CD4-positive, alpha-beta T cell treated with Interleukin-15 for 4 hours (primary cell): Measurements from ENCODE around the gene NUP133.
A peak's percentile ranks its signal among the peaks of the same experiment; 100 is the strongest.
"Not testable (repeated sequence)": the region's sequence is repeated elsewhere in the genome, so short reads cannot be mapped to it uniquely, and the experiment has no call there.

ENCODE experiments used
- DNase-seq: peaks from one replicate; pipeline ENCODE4 v3.0.0-alpha.2; 2020; ENCODE audit warnings: low spot score

Gene NUP133

DNA sequence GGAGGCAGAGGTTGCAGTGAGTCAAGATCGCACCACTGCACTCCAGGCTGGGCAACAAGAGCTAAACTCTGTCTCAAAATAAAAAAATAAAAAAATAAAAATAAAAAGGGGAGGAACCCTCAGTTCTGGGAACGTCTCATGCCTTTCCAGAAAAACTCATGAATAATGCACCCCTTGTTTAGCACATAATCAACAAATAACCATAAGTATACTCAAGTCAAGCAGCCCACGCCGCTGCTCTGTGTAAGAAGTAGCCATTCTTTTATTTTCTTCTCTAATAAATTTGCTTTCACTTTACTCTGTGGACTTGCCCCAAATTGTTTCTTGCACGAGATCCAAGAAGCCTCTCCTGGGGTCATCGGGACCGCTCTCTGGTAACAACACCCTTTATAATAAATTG lies 59.8 kb downstream of the NUP133 start:
- no peak for DNase-seq

DNA sequence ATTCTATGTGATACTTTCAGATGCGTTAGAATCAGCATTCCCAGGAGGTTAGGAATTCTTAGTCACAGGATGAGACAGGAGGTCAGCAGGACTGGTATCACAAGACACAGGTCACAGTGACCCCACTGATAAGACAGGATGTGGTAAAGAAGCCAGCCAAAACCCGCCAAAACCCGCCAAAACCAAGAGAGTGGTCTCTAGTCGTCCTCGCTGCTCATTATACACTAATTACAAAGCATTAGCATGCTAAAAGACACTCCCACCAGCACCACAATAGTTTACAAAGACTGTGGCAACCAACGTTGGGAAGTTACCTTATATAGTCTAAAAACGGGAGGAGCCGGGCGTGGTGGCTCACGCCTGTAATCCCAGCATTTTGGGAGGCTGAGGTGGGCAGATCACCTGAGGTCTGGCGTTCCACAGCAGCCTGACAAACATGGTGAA lies 60.3 kb downstream of the NUP133 start:
- no peak for DNase-seq

DNA sequence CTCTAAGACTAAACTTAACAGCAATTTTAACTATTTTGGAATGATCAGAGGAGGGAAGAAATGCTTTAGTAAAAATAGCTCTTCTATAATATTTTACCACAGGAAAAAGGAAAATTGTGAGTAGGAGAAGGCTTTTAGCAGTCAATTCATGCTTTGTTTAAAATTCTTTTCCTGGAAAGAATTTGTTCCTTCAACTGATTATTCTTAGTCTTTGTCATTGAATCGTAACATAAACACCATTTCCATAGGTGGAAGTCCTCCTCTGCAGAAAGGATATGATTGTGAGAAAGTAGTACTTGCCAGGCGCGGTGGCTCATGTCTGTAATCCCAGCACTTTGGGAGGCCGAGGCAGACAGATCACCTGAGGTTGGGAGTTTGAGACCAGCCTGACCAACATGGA lies 62.3 kb downstream of the NUP133 start:
- no peak for DNase-seq

DNA sequence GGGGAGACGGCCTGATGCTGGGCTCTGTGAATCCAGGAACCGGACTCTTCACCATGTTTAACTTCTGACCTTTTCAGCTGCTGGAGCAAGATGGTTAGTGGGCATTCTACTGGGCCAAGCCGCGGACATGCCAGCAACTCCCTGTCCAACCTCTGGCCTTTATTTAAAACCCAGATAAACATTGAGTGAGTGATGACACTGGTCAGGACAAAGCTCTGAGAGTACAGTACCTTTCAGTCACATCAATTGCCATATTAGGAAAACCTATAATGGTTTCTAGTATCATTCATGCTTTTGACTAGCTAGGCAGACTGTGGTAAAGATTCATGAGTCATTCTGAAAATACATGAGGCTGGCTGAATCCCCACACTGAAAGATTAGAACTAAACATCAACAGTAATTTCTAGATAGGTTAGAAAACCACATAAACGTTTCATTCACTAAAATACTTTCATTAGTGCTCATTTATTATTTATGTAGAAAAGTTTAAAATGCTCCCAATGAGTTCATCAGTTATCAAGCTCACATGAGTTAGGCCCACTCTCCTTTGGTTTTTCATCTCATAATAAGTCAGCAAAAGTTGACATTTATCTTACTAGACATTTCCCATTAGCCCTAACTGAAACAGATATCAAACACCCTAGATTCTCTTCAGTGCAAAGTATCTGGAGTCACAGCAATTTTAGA lies 67.1 kb downstream of the NUP133 start:
- DNase-seq, result no peak

DNA sequence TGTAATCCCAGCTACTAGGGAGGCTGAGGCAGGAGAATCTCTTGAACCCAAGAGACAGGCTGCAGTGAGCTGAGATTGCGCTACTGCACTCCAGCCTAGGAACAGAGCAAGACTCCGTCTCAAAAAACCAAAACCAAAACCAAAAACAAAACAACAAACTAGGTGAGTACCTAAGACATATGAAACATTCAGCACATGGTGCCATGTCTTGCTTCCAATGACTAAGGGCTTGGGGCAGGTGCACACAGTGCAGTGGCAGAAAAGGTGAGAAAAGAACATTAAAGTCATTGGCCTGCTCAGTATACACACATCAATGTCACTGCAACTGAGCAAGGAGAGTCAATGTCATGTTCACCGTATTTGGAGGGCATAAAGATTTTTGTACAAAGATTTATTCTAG lies 70.1 kb downstream of the NUP133 start:
- no peak for DNase-seq

DNA sequence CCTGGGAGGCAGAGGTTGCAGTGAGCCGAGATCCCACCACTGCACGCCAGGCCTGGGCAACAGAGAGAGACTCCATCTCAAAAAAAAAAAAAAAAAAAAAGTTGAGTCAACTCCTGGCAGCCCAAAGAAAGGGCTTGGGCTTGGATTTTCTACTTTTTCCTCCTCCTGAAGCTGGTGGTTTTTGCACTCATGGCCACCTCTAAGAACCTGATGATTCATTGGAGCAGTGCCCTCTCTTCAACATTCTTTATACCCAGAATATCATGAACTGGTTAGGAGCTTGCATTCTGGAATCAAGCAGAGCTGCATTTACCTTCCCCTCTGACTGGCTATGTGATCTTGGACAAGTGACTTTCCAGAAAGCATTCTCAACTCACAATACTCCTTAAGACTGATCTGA lies 70.7 kb downstream of the NUP133 start:
- no peak for DNase-seq

DNA sequence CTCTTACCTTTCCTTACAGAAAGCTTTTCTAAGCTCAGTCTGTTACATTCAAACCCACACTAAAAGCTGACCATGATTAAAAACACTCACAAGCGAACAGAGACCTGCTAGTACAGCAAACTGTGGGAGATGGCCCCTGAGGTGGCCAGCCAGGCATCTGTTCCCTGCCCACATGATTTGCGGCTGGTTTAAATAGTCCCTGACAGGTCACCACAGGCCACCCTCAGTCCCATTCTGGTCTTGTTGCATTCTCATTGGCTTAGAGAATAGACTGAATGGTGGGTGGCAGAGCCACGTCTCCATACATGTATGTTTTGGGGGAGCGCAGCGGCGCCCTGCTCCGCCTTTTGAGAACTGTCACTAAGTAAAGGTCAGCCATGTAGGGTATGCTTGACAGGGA lies 71.9 kb downstream of the NUP133 start:
- DNase-seq, result no peak

DNA sequence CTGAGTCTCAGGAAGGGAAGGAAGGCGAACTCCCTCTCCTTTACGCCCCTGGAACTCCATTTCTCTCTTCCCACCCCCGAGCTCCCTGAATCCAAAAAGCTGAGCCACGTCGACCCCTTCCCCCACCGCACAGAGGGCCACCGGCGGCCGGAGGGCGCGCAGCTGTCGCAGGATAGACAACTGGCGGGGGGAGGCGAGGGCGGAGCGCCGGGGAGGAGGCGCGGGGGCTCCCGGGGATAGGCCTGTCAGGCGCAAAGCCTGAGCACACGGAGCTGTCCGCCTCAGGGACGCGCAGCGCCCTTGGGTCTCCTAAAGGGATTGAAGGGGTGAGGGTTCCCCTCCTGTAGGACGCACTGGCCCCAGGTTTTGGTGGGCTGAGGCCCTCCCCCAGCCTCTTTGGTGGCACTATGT lies 73.5 kb downstream of the NUP133 start:
- no peak for DNase-seq

DNA sequence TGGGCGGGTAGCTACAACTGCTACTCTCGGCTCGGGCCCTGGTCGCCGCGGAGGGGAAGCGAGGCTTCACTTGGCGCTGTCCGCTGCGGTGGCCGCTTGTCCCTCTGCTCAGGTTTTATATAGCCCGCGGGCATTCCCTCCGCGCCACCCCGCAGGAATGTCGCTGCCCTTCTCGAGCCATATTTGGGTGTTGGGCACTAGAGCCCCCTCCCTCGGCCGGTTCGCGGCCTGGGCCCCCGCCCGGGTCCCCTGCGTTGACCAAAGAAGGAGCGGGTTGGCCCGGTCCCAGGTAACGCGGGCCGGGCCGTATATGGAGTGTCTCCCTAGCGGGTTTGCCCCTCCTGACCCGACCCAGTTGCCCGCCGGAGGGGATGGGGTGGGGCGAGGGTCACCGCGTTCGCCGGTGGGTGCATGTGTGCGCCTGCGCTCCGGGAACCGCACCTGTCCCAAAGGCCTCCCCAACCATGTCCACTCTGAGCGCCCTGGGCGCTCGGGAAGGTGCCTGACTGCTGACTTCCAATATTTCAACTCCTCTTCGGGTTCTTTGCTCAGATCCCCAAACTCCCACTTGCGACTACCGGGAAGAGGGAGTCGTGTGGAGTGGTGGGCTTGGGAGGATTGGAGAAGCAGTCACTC lies 74.0 kb downstream of the NUP133 start, which contains the start of gene ACTA1:
ACTA1 (minus strand) TSS at position 90 of the 636 bp plus-strand sequence. CDS start 979 bp downstream, outside the sequence.
- DNase-seq, result no peak

DNA sequence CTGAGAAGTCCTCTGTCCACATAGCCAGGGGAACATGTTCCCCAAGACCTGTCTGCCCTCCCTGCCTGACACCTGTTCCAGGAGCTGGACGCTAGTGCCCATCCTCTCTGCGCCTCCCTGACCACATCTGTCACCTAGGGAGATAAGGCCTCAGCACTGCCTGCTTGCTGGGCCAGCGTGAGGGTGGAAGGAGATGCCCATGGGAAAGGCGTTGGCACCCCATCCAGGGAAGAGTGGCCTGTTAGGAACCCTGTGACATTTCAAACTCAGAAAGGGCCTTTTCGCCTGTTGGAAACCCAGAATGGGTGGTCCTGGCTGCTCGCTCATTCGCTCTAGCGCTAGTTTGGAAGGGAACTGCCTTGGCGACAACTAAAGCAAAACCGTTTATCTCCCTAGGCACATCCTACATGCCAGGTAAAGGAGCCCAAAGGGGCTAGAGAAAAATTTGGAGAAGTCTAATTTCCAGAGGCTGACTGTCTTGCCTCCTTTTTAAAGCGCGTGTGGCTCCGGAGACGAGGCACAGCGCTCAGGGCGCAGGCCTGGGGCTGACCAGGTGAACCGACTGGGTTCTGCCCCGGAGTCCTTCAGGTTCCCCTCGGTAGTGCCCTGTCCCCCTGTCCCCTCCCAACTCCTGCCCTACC lies 74.7 kb downstream of the NUP133 start:
- no peak for DNase-seq

DNA sequence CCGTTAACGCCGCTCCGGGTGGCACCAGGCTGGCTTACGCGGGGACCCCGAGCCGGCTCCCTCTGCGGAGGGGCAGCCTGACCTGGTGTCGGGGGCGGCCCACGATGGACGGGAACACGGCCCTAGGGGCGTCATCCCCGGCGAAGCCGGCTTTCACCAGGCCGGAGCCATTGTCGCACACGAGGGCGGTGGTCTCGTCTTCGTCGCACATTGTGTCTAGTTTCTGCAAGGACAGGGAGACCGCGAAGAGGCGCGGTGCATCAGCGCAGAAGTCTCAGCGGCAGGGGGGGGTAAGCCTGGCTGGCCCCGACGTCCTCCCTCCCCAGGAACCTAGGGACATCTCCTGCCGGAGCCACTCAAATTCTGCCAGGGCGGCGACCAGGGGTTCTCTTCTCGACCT lies 75.2 kb downstream of the NUP133 start:
- DNase-seq, result no peak

DNA sequence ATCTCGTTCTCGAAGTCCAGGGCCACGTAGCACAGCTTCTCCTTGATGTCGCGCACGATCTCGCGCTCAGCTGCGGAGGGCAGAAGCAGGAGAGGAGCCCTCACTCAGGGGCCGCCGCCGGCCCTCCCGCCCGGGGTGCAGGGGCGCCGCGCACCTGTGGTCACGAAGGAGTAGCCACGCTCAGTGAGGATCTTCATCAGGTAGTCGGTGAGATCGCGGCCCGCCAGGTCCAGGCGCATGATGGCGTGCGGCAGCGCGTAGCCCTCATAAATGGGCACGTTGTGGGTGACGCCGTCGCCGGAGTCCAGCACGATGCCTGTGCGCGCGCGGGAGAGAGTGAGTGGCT lies 76.1 kb downstream of the NUP133 start:
- DNase-seq, result no peak

DNA sequence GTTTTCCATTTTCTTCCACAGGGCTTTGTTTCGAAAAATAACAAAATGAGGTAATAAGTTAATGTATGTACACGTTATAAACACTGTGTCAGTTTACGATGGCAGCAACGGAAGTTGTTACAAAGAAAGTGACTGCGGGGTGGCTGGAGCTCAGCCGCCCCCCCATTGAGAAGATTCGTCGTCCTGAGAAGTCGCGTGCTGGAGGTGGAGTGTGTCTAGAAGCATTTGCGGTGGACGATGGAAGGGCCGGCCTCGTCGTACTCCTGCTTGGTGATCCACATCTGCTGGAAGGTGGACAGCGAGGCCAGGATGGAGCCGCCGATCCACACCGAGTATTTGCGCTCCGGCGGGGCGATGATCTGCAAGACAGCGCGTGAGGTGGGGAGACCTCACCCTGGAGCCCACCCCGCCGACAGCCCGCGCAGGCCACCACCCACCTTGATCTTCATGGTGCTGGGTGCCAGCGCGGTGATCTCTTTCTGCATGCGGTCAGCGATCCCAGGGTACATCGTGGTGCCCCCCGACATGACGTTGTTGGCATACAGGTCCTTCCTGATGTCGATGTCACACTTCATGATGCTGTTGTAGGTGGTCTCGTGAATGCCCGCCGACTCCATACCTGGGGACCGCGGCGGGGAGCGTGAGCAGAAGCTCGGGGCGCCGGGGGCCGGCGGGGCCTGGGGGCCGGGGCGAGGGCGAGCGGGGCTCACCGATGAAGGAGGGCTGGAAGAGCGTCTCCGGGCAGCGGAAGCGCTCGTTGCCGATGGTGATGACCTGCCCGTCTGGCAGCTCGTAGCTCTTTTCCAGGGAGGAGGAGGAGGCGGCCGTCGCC lies 76.6 kb downstream of the NUP133 start:
- no peak for DNase-seq

DNA sequence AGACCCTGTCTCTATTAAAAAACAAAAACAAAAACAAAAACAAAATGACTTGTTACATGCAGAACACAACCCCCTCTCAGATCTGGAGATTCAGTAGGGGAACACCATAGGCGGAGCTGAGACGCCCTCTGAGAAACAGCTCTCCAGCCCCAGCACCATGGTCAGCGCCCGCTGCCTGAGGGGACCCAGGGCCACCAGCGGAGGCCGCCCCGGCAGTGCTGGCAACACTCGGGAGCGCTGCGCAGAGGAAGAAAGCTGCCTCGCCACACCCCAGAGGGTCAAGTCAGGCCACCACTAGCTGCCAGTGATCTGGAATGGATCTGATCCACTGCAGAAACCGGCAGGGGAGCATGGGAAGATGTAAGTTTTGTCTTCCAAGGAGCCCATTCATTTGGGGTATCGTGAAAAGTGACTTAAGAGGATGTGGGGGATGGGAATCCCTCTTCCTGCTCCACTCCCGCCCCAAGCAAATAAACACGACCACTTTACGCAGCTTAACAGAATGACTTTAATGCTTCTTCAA lies 77.3 kb downstream of the NUP133 start:
- peak; percentile 16 for DNase-seq

DNA sequence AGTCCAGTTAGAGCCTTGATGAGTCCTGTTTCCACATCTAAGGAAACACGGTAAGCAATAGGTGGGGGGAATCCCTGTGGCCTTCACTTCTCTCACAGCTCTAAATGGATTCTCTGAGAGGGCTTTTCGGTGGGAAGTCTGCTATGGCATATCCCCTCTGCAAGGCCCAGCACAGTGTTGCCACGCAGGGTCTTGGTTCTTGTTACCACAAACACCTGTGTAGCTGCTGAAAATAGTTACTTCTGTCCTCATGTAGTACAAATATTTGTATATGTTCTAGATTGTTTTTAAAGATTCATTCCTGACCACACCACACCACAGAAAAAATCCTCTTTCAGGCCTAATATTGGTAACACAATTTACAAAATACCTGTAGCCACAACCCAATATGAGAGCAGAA lies 79.9 kb downstream of the NUP133 start:
- no peak for DNase-seq

DNA sequence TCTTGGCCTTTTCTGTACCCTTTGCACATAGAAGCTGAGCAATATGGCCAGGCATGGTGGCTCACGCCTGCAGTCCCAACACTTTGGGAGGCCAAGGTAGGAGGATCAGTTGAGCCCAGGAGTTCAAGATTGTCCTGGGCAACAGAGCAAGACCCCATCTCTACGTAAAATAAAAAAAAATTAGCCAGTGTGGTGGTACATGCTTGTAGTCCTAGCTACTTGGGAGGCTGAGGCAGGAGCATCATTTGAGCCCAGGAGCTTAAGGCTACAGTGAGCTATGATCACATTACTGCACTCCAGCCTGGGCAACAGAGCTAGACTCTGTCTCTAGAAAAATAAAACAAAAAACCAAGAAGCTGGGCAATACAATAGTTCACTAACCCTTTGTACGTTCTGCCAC lies 80.6 kb downstream of the NUP133 start:
- no peak for DNase-seq

DNA sequence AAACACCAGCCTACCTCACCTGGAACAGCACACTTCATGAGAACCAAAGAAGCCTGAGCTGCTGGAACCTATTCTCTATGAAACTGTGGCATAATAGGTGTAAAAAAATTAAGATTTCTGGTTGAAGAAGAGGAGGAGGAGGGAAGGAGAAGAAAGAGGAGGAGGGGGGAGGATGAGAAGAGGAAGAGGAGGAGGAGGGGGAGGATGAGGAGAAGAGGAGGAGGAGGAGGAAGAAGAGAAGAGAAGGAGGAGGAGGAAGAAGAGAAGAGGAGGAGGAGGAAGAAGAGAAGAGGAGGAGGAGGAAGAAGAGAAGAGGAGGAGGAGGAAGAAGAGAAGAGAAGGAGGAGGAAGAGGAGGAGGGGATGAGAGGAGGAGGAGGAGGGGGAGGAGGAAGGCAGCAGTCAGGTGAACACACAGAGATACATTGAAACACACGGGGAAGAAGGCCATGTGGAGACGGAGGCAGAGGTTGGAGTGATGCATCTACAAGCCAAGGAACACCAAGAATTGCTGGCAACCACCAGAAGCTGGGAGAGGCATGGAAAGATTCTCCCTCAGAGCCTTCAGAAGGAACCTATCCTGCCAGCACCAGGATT lies 82.5 kb downstream of the NUP133 start:
- DNase-seq, result no peak

DNA sequence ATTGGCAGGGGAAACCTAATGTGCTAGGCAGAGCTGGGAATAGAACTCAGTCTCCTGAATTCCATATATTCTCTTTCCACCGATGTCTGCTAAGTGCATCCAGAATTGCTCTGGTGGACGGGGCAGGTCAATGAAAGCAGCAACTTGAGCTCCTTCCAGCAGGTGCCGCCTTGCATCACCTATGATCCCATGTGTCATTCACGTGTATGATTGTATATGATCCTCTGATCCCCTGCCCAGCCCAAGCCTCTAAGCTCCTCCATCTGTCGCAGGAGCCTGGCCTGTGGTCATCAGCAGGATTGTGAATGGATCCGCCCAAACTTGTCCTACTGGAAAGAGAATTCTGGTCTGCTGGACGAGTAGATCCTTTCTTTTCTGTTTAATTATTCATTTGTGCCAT lies 87.4 kb downstream of the NUP133 start:
- no peak for DNase-seq

DNA sequence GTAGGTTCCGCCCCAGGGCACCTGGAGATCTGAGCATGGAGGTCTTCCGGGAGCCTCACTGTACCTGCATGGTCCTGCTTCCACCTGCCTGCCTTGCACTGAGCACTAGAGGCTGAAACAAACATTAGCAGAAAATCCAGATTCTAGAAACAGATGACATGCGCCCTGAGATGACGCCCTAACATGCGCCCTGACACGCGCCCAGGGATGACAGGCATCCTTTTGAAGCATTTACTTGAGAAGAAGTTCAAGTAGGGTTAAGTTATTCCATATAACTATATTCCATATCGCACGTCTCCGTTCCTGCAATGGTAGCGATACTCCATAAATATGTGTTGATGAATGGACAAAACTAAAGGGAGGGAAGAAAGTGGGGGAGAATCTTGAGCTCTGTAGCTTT lies 87.9 kb downstream of the NUP133 start:
- DNase-seq, result no peak

DNA sequence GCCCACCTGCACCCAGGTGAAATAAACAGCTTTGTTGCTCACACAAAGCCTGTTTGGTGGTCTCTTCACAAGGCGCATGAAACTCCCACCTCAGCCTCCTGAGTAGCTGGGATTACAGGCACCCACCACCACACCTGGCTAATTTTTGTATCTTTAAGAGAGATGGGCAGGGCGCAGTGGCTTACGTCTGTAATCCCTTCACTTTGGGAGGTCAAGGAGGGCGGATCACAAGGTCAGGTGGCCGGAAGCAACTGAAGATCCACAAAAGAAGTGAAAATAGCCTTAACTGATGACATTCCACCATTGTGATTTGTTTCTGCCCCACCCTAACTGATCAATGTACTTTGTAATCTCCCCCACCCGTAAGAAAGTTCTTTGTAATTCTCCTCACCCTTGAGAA lies 89.6 kb downstream of the NUP133 start:
- DNase-seq, result not testable (repeated sequence)

DNA sequence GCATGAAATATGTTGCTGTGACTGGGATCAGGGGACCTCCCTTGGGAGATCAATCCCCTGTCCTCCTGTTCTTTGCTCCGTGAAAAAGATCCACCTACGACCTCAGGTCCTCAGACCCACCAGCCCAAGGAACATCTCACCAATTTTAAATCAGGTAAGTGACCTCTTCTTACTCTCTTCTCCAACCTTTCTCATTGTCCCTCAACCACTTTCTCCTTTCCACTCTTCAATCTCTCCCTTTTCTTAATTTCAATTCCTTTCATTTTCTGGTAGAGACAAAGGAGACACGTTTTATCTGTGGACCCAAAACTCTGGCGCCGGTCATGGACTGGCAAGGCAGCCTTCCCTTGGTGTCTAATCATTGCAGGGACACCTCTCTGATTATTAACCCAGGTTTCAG lies 95.3 kb downstream of the NUP133 start:
- not testable (repeated sequence) for DNase-seq

DNA sequence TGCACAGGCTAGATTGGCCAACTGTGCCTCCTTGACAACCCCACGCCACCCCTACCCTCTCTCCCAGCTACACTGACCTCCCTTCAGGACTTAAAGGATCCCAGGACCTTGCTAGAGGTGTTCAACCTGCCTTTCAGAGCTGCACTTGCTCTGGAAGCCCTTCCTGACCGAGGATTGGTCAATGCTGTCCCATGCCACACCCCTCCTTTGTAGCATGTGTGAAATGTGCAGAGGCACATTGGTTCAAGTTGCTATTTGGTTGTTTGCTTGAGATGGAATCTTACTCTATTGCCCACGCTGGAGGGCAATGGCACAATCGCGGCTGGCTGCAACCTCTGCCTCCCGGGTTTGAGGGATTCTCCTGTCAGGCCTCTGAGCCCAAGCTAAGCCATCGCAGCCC lies 96.1 kb downstream of the NUP133 start:
- no peak for DNase-seq
